ENCODE results near the gene MIB1. TPM values are rescaled to one million over a fixed set of nuclear protein-coding genes. Genes with fewer than 3 reads are reported as not detected.

The MIB1 gene
- total and polyA plus RNA-seq, 9 of the 15 experiments (the other 6 are each of a cell fraction or from before 2014, with no cell fraction given), result 7.2 to 43.8 (median 23.2) TPM

DNA sequence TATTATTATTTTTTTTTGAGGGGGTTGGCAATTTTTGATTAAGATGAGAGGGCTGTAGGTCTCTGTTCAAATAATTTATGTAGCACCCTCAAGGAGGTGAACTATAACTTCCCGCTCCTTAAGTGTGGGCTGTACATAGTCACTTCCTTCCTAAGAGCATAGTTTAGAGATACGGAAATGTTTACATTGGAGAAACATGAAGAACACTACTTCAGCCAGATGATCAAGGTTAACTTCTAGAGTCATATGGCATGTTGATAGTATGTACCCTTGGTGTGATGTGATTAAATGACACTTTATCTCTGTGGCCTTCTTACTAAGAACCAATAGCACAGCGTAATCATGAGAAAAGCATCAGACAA, 93.7 kb downstream of the MIB1 start (continued):
- TF ChIP-seq RBM25 (IDR thresholded peaks at IDR 0.05; ENCODE audit: low read depth, low read length, severe bottlenecking) (no peak), ELF4 (CRISPR knock-in tag; IDR thresholded peaks at IDR 0.05) (no peak), TAF7 (tag; IDR thresholded peaks at IDR 0.05) (no peak), SOX6 (IDR thresholded peaks at IDR 0.05) (no peak), PHB (CRISPR knock-in tag; IDR thresholded peaks at IDR 0.05) (no peak), ZC3H8 (IDR thresholded peaks at IDR 0.05) (no peak), SP1 (CRISPR knock-in tag; IDR thresholded peaks at IDR 0.05) (no peak)
- TF ChIP-seq, protein P1, sequence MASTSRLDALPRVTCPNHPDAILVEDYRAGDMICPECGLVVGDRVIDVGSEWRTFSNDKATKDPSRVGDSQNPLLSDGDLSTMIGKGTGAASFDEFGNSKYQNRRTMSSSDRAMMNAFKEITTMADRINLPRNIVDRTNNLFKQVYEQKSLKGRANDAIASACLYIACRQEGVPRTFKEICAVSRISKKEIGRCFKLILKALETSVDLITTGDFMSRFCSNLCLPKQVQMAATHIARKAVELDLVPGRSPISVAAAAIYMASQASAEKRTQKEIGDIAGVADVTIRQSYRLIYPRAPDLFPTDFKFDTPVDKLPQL (IDR thresholded peaks at IDR 0.05; ENCODE audit: extremely low read depth, insufficient read length), result no peak
- TF ChIP-seq, protein P2, sequence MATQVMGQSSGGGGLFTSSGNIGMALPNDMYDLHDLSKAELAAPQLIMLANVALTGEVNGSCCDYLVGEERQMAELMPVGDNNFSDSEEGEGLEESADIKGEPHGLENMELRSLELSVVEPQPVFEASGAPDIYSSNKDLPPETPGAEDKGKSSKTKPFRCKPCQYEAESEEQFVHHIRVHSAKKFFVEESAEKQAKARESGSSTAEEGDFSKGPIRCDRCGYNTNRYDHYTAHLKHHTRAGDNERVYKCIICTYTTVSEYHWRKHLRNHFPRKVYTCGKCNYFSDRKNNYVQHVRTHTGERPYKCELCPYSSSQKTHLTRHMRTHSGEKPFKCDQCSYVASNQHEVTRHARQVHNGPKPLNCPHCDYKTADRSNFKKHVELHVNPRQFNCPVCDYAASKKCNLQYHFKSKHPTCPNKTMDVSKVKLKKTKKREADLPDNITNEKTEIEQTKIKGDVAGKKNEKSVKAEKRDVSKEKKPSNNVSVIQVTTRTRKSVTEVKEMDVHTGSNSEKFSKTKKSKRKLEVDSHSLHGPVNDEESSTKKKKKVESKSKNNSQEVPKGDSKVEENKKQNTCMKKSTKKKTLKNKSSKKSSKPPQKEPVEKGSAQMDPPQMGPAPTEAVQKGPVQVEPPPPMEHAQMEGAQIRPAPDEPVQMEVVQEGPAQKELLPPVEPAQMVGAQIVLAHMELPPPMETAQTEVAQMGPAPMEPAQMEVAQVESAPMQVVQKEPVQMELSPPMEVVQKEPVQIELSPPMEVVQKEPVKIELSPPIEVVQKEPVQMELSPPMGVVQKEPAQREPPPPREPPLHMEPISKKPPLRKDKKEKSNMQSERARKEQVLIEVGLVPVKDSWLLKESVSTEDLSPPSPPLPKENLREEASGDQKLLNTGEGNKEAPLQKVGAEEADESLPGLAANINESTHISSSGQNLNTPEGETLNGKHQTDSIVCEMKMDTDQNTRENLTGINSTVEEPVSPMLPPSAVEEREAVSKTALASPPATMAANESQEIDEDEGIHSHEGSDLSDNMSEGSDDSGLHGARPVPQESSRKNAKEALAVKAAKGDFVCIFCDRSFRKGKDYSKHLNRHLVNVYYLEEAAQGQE (IDR thresholded peaks at IDR 0.05; ENCODE audit: borderline replicate concordance), result no peak
- TF ChIP-seq, protein P2 (CRISPR knock-in tag; IDR thresholded peaks at IDR 0.05; ENCODE audit: low read depth), result no peak
- TF ChIP-seq, protein P3, sequence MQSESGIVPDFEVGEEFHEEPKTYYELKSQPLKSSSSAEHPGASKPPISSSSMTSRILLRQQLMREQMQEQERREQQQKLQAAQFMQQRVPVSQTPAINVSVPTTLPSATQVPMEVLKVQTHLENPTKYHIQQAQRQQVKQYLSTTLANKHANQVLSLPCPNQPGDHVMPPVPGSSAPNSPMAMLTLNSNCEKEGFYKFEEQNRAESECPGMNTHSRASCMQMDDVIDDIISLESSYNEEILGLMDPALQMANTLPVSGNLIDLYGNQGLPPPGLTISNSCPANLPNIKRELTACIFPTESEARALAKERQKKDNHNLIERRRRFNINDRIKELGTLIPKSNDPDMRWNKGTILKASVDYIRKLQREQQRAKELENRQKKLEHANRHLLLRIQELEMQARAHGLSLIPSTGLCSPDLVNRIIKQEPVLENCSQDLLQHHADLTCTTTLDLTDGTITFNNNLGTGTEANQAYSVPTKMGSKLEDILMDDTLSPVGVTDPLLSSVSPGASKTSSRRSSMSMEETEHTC (IDR thresholded peaks at IDR 0.05), result no peak
